GM12872 (cell line): Measurements from ENCODE around the gene ZNF662.

ENCODE experiments used
- CTCF ChIP-seq: IDR thresholded peaks from 3 replicates; pipeline ENCODE4 v1.5.1; 2011; ENCODE audit warnings: low read depth, mild to moderate bottlenecking, low read length, moderate library complexity; ENCODE audit not compliant: insufficient read depth

ZNF662 gene

GRCh38 chr3:42926310-42926709, 20.4 kb downstream of the ZNF662 start:
- no peak for TF ChIP-seq CTCF

- TF ChIP-seq CTCF: no peak
Measured at GRCh38 chr3:42934111-42934510, 28.2 kb downstream of the ZNF662 start.

- TF ChIP-seq CTCF: no peak
Measured at GRCh38 chr3:42934910-42935309, 29.0 kb downstream of the ZNF662 start.

GRCh38 chr3:42935472-42935871, 29.5 kb downstream of the ZNF662 start:
- TF ChIP-seq CTCF: no peak

GRCh38 chr3:42936157-42936981, 30.4 kb downstream of the ZNF662 start:
- no peak for TF ChIP-seq CTCF

- TF ChIP-seq CTCF: no peak
Measured at GRCh38 chr3:42937334-42937733, 31.4 kb downstream of the ZNF662 start.

- no peak for TF ChIP-seq CTCF
Measured at GRCh38 chr3:42942693-42943092, 36.8 kb downstream of the ZNF662 start.

GRCh38 chr3:42946050-42946449, 40.1 kb downstream of the ZNF662 start:
- no peak for TF ChIP-seq CTCF
